Measurements from ENCODE around the gene LEFTY1. TPM values are rescaled to one million over a fixed set of nuclear protein-coding genes. Genes with fewer than 3 reads are reported as not detected.

LEFTY1 gene
- total RNA-seq, 4 donors from 2014 or later: 0.33 TPM; not detected in 3

- intact Hi-C loops (cut with DNase I): no loop called here
- no peak for DNase-seq (ENCODE audit: extremely low spot score)
These were observed 25.8 kb downstream of the LEFTY1 start for GRCh38 chr1:225863167-225863566.

GRCh38 chr1:225862581-225862950 is 26.4 kb downstream of the LEFTY1 start:
- no peaks in the 10 kb centered on the region for H3K9me3 ChIP-seq
- H3K4me3 ChIP-seq: no peak overlapping the region
- intact Hi-C loops (cut with DNase I): no loop called here
- H3K36me3 ChIP-seq: peaks cover 31 to 97% (median 82%) of the 10 kb centered on the region in 4 donors
- H3K4me1 ChIP-seq: peaks cover 0 to 34% (median 27%) of the 10 kb centered on the region in 4 donors
- 93% methylated on average over 13 of the region's 13 CpGs for WGBS
- no peaks in the 10 kb centered on the region for H3K27me3 ChIP-seq
- peak overlapping the region; percentile 52 to 78 (median 66) for H3K27ac ChIP-seq (replicated peaks in 1 of 4)
- DNase-seq (ENCODE audit: extremely low spot score): no peak
- TF ChIP-seq POLR2AphosphoS5 (IDR thresholded peaks at IDR 0.05): no peak
- TF ChIP-seq CTCF (IDR thresholded peaks at IDR 0.05): no peak
- no peak for TF ChIP-seq EP300 (IDR thresholded peaks at IDR 0.05)
- no peak for TF ChIP-seq POLR2A (IDR thresholded peaks at IDR 0.05; ENCODE audit: low read depth)

More at GRCh38 chr1:225863167-225863566, 25.8 kb downstream of the LEFTY1 start:
- TF ChIP-seq POLR2A (IDR thresholded peaks at IDR 0.05; ENCODE audit: low read depth) (no peak), POLR2AphosphoS5 (IDR thresholded peaks at IDR 0.05) (peak in 1 of 2 donors; percentile 43), CTCF (IDR thresholded peaks at IDR 0.05) (no peak), EP300 (IDR thresholded peaks at IDR 0.05) (no peak)
- Histone ChIP-seq H3K27me3 (no peaks in the 10 kb centered on the region), H3K9me3 (no peaks in the 10 kb centered on the region), H3K27ac (replicated peaks in 1 of 4) (peak overlapping the region; percentile 52 to 78 (median 66)), H3K36me3 (peaks cover 37 to 98% (median 85%) of the 10 kb centered on the region in 4 donors), H3K4me1 (peaks cover 0 to 34% (median 27%) of the 10 kb centered on the region in 4 donors), H3K4me3 (no peak overlapping the region)
- WGBS: 52% methylated on average over 5 of the region's 5 CpGs

- Histone ChIP-seq H3K27ac (replicated peaks in 1 of 4) (peak overlapping the region in 1 of 4 donors; percentile 78), H3K9me3 (no peaks in the 10 kb centered on the region), H3K4me3 (no peak overlapping the region), H3K4me1 (peaks cover 0 to 33% (median 27%) of the 10 kb centered on the region in 4 donors), H3K36me3 (peaks cover 26 to 96% (median 80%) of the 10 kb centered on the region in 4 donors), H3K27me3 (no peaks in the 10 kb centered on the region)
- WGBS: 95% methylated on average over 7 of the region's 13 CpGs
- TF ChIP-seq POLR2AphosphoS5 (IDR thresholded peaks at IDR 0.05) (no peak), POLR2A (IDR thresholded peaks at IDR 0.05; ENCODE audit: low read depth) (no peak), EP300 (IDR thresholded peaks at IDR 0.05) (no peak), CTCF (IDR thresholded peaks at IDR 0.05) (no peak)
- intact Hi-C loops (cut with DNase I): no loop called here
- no peak for DNase-seq (ENCODE audit: extremely low spot score)
These were observed 26.9 kb downstream of the LEFTY1 start for GRCh38 chr1:225861834-225862580.

GRCh38 chr1:225860876-225861441 is 28.0 kb downstream of the LEFTY1 start:
- no peaks in the 10 kb centered on the region for H3K27me3 ChIP-seq
- WGBS: 91% methylated on average over 7 of the region's 7 CpGs
- H3K27ac ChIP-seq (replicated peaks in 1 of 4): no peak overlapping the region
- H3K4me1 ChIP-seq: peaks cover 0 to 25% (median 22%) of the 10 kb centered on the region in 4 donors
- intact Hi-C loops (cut with DNase I): no loop called here
- TF ChIP-seq EP300 (IDR thresholded peaks at IDR 0.05) (no peak), POLR2AphosphoS5 (IDR thresholded peaks at IDR 0.05) (no peak), CTCF (IDR thresholded peaks at IDR 0.05) (no peak), POLR2A (IDR thresholded peaks at IDR 0.05; ENCODE audit: low read depth) (no peak)
- no peak overlapping the region for H3K4me3 ChIP-seq
- H3K9me3 ChIP-seq: no peaks in the 10 kb centered on the region
- DNase-seq (ENCODE audit: extremely low spot score): no peak
- H3K36me3 ChIP-seq: peaks cover 24 to 96% (median 79%) of the 10 kb centered on the region in 4 donors
